Peyer's patch (tissue), 4 donors: ENCODE data around the gene SLC22A16. TPM values are rescaled to one million over a fixed set of nuclear protein-coding genes. Genes with fewer than 3 reads are reported as not detected.

ENCODE experiments used
- DNase-seq, 3 donors: peaks; one replicate each; pipeline ENCODE4 v3.0.0-alpha.2; 2017 to 2019
- H3K27ac ChIP-seq, 4 donors: fragments of 200-600 bp; sonication (generic); one replicate each; pipeline ENCODE4 v1.5.1; 2016 to 2019
- H3K27me3 ChIP-seq, 2 donors: fragments of 200-600 bp; sonication (generic); one replicate each; pipeline ENCODE4 v1.5.1; 2019
- H3K36me3 ChIP-seq, 3 donors: fragments of 200-600 bp; sonication (generic); one replicate each; pipeline ENCODE4 v1.5.1; 2016 to 2019
- H3K4me1 ChIP-seq, 4 donors: fragments of 200-600 bp; sonication (generic); one replicate each; pipeline ENCODE4 v1.5.1; 2016 to 2019
- H3K4me3 ChIP-seq, 4 donors: fragments of 200-600 bp; sonication (generic); 1 replicate in 3 of 4; 2 replicates in 1 of 4; pipeline ENCODE4 v1.5.1; 2016 to 2019; ENCODE audit warnings: mild to moderate bottlenecking in 1 of 4
- H3K9me3 ChIP-seq, 4 donors: fragments of 200-600 bp; sonication (generic); one replicate each; pipeline ENCODE4 v1.5.1; 2016 to 2019; ENCODE audit warnings: mild to moderate bottlenecking in 1 of 4
- POLR2A ChIP-seq, 2 donors: fragments of 450-650 bp; IDR thresholded peaks; one replicate each; pipeline ENCODE4 v1.5.1; 2017; ENCODE audit warnings: antibody characterized with exemption in 2 of 2, mild to moderate bottlenecking in 2 of 2, moderate library complexity in 2 of 2
- total RNA-seq, 4 donors: library from RNA; depleted of rRNA; stranded (reverse); fragments of >200 nt; gene quantifications; one replicate each; pipeline ENCODE4 v1.1.0, GENCODE V29; 2016
- TF ChIP-seq, protein P1 (sequence below), 6 experiments: fragments of 450-650 bp in 4 of 6; fragments of 200-600 bp in 2 of 6; sonication (generic) in 1 of 6; IDR thresholded peaks; one replicate each; pipeline ENCODE4 v1.5.1; 2017 to 2019; ENCODE audit warnings: antibody characterized with exemption in 6 of 6, mild to moderate bottlenecking in 3 of 6, moderate library complexity in 1 of 6

Gene SLC22A16
- total RNA-seq, 4 donors from 2014 or later, result not detected

DNA sequence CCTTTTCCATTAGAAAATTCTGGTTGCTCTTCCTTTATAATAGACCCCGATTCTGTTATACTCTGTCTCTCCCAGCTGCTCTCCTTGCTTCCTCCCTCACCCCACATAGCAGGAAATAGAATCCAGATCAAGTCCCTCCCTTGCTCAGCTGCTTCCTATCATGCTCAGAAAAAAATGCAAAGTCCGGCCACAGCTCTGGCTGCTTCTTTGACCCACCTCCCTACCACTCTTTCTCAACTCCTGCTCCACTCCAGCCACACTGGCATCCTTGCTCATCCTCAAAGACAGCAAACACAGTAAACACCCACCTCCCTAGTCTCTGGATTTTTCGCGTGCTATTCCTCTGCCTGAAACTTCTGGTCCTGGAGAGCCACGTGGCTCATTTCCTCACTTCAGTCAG lies 9.1 kb upstream of the SLC22A16 start:
- no peak overlapping the region for H3K27ac ChIP-seq
- H3K9me3 ChIP-seq, result peaks cover 0 to 3% (median 0%) of the 10 kb centered on the region in 4 donors
- H3K4me3 ChIP-seq, result no peak overlapping the region
- TF ChIP-seq POLR2A (IDR thresholded peaks at IDR 0.05), result no peak
- TF ChIP-seq, protein P1, sequence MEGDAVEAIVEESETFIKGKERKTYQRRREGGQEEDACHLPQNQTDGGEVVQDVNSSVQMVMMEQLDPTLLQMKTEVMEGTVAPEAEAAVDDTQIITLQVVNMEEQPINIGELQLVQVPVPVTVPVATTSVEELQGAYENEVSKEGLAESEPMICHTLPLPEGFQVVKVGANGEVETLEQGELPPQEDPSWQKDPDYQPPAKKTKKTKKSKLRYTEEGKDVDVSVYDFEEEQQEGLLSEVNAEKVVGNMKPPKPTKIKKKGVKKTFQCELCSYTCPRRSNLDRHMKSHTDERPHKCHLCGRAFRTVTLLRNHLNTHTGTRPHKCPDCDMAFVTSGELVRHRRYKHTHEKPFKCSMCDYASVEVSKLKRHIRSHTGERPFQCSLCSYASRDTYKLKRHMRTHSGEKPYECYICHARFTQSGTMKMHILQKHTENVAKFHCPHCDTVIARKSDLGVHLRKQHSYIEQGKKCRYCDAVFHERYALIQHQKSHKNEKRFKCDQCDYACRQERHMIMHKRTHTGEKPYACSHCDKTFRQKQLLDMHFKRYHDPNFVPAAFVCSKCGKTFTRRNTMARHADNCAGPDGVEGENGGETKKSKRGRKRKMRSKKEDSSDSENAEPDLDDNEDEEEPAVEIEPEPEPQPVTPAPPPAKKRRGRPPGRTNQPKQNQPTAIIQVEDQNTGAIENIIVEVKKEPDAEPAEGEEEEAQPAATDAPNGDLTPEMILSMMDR (IDR thresholded peaks at IDR 0.05), result no peak
- H3K27me3 ChIP-seq, result no peaks in the 10 kb centered on the region
- no peaks in the 10 kb centered on the region for H3K36me3 ChIP-seq
- DNase-seq, result no peak
- no peaks in the 10 kb centered on the region for H3K4me1 ChIP-seq

DNA sequence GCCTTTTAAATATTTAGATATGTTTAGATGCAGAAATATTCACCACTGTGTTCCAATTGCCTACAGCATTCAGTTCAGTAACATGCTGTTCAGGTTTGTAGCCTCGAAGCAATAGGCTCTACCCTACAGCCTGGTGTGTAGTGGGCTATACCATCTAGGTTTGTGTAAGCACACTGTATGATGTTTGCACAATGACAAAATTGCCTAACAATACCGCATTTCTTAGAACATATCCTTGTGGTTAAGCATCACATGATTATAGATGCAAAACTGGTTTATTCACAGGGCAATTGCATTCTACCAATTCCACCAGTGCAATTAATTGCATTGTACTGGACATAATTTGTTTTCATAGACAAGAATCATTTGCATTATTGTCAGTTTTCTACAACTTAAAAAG lies 7.9 kb upstream of the SLC22A16 start:
- H3K27me3 ChIP-seq, result no peaks in the 10 kb centered on the region
- H3K36me3 ChIP-seq, result no peaks in the 10 kb centered on the region
- H3K4me3 ChIP-seq, result no peak overlapping the region
- peaks cover 0 to 3% (median 0%) of the 10 kb centered on the region in 4 donors for H3K9me3 ChIP-seq
- no peak overlapping the region for H3K27ac ChIP-seq
- H3K4me1 ChIP-seq, result no peaks in the 10 kb centered on the region
- DNase-seq, result no peak
- TF ChIP-seq, protein P1 (IDR thresholded peaks at IDR 0.05), result no peak
- no peak for TF ChIP-seq POLR2A (IDR thresholded peaks at IDR 0.05)

DNA sequence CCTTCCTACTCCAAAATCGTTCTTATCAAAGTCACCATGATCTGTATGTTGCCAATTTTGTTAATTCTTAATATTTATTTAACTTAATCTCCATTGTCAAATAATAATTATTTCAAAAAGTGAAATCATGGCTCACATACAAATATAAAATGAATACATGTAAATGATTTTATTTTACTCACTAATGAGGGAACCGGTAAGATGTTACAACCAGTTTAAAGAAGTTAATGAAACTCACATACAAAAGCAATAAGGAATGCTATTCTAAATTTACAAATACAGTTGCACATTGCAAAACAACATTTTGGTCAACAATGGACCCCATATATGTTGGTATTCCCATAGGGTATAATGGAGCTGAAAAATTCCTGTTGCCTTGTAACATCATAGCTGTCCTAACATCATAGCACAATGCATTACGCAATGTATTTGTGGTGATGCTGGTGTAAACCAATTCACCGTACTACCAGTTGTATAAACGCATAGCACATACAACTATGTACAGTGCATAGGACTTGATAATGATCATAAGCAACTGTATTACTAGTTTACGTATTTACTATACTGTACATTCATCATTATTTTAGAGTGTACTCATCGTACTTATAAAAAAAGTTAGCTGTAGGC lies 6.5 kb upstream of the SLC22A16 start:
- Histone ChIP-seq H3K4me3 (no peak overlapping the region), H3K27ac (no peak overlapping the region), H3K36me3 (no peaks in the 10 kb centered on the region), H3K9me3 (peaks cover 0 to 3% (median 0%) of the 10 kb centered on the region in 4 donors), H3K4me1 (no peaks in the 10 kb centered on the region), H3K27me3 (no peaks in the 10 kb centered on the region)
- DNase-seq, result no peak
- TF ChIP-seq, protein P1 (IDR thresholded peaks at IDR 0.05), result no peak
- no peak for TF ChIP-seq POLR2A (IDR thresholded peaks at IDR 0.05)

DNA sequence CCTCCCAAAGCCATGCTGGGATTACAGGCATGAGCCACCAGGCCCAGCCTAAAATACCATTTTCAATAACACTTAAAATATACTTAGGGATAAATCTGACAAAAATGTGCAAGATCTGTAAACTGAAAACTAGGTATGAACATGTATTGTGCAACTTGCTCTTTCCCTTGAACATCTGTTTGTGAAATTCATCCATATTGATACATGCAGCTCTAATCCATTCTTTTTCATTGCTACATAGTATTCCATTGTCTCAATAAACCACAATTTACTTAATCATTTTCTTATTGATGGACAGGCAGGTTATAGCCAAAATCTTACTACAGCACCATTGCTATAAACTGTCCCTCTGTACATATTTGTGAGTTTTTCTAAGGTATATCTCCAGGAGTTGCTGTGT lies 4.7 kb upstream of the SLC22A16 start:
- Histone ChIP-seq H3K27me3 (peaks cover 0 to 7% of the 10 kb centered on the region in 2 donors), H3K4me3 (no peak overlapping the region), H3K9me3 (peaks cover 0 to 3% (median 0%) of the 10 kb centered on the region in 4 donors), H3K4me1 (peaks cover 0 to 8% (median 0%) of the 10 kb centered on the region in 4 donors), H3K36me3 (no peaks in the 10 kb centered on the region), H3K27ac (no peak overlapping the region)
- TF ChIP-seq, protein P1 (IDR thresholded peaks at IDR 0.05), result no peak
- TF ChIP-seq POLR2A (IDR thresholded peaks at IDR 0.05), result no peak
- no peak for DNase-seq

DNA sequence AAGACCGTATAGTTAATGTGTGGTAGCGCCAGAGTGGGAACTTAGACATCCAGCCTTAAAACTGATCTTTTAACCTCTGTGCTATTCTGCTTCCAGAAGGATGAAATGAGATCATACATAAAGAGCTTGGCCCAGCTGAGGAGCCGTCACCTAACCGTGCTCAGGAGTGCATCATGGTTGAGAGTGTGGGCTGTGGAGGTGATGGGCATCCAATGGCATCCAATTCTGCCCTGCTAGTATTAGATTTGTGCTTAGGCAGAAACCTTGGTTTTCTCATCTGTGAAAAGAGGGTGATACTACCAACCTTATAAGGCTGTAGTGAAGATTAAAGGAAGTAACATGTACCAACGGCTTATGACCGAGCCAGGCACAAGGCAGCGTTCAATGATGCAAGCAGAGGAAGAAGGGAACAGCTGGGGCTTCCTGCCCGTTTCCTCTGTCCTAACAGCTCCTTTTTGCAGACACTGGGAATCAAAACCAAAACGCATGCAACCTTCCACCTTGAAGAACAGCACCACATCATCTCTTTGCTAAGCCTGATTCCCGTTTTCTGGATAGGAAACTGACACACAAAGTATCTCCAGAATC lies 1.3 kb downstream of the SLC22A16 start:
- no peak for DNase-seq
- Histone ChIP-seq H3K36me3 (no peaks in the 10 kb centered on the region), H3K27me3 (peaks cover 0 to 7% of the 10 kb centered on the region in 2 donors), H3K4me3 (no peak overlapping the region), H3K9me3 (no peaks in the 10 kb centered on the region), H3K27ac (no peak overlapping the region), H3K4me1 (peaks cover 0 to 10% (median 0%) of the 10 kb centered on the region in 4 donors)
- TF ChIP-seq POLR2A (IDR thresholded peaks at IDR 0.05), result no peak
- TF ChIP-seq, protein P1 (IDR thresholded peaks at IDR 0.05), result no peak
